PC-3 (cell line): Measurements from ENCODE around the gene HDAC4. TPM values are rescaled to one million over a fixed set of nuclear protein-coding genes. Genes with fewer than 3 reads are reported as not detected.

ENCODE experiments used
- ATAC-seq: fragments of 200-7000 bp; cut with Tn5 transposase; 2 replicates; pipeline ENCODE4 v1.9.1; 2020; ENCODE audit warnings: mild to moderate bottlenecking, moderate library complexity
- BruUV-seq: library from RNA; stranded (reverse); fragments of 400-500 nt; replicated peaks from 2 replicates; lab custom pipeline; 2021; lab: Mats Ljungman, UMichigan
- CTCF ChIA-PET: fragments of 300-600 bp; sonication (Branson Sonifier 250); formaldehyde crosslinking; loops from one replicate; lab custom pipeline; 2022; ENCODE audit warnings: antibody characterized with exemption; lab: Charles Lee
- POLR2A ChIA-PET: fragments of 300-600 bp; sonication (Branson Sonifier 250); formaldehyde crosslinking; loops from one replicate; lab custom pipeline; 2022; ENCODE audit warnings: antibody characterized with exemption; ENCODE audit not compliant: unreplicated experiment; lab: Charles Lee
- DNase-seq: peaks from one replicate; pipeline ENCODE4 v3.0.0-alpha.2; 2015
- H2AFZ ChIP-seq: fragments of 300-600 bp; sonication (generic); 2 replicates; pipeline ENCODE4 v1.6.0; 2016; ENCODE audit warnings: antibody characterized with exemption, low read length
- H3F3A ChIP-seq: fragments of 300-600 bp; sonication (generic); one replicate; pipeline ENCODE4 v1.6.0; 2017; ENCODE audit warnings: antibody characterized with exemption, low read length, control low read depth, mild to moderate bottlenecking; ENCODE audit not compliant: unreplicated experiment
- H3K27ac ChIP-seq: fragments of 300-600 bp; sonication (generic); 2 replicates; pipeline ENCODE4 v1.5.1; 2016; ENCODE audit warnings: mild to moderate bottlenecking, low read length
- H3K27me3 ChIP-seq: fragments of 300-600 bp; sonication (generic); 2 replicates; pipeline ENCODE4 v1.6.1; 2016; ENCODE audit warnings: low read length, mixed read lengths
- H3K36me3 ChIP-seq: fragments of 300-600 bp; sonication (generic); 2 replicates; pipeline ENCODE4 v1.6.1; 2016; ENCODE audit warnings: low read depth, mixed run types, low read length, mixed read lengths
- H3K4me1 ChIP-seq: fragments of 300-600 bp; sonication (generic); 2 replicates; pipeline ENCODE4 v1.5.1; 2016; ENCODE audit warnings: low read length; ENCODE audit not compliant: insufficient read depth
- H3K4me2 ChIP-seq: fragments of 300-600 bp; sonication (generic); 2 replicates; pipeline ENCODE4 v1.6.0; 2016; ENCODE audit warnings: low read length
- H3K4me3 ChIP-seq: fragments of 300-600 bp; sonication (generic); 2 replicates; pipeline ENCODE4 v1.5.1; 2016; ENCODE audit warnings: mild to moderate bottlenecking, low read length, mixed read lengths
- H3K79me2 ChIP-seq: fragments of 300-600 bp; sonication (generic); 2 replicates; pipeline ENCODE4 v1.6.1; 2017; ENCODE audit warnings: low read length, mixed read lengths
- H3K9ac ChIP-seq: fragments of 300-600 bp; sonication (generic); 2 replicates; pipeline ENCODE4 v1.6.0; 2016; ENCODE audit warnings: mild to moderate bottlenecking, low read length
- H3K9me2 ChIP-seq: fragments of 300-600 bp; sonication (generic); replicated peaks from 2 replicates; pipeline ENCODE4 v1.6.1; 2016; ENCODE audit warnings: mixed run types, low read length, mixed read lengths
- H3K9me3 ChIP-seq: fragments of 300-600 bp; sonication (generic); 2 replicates; pipeline ENCODE4 v1.6.1; 2016; ENCODE audit warnings: low read length, mixed read lengths
- H4K20me1 ChIP-seq: fragments of 300-600 bp; sonication (generic); 2 replicates; pipeline ENCODE4 v1.6.1; 2016; ENCODE audit warnings: low read length, mixed read lengths
- EZH2 ChIP-seq: fragments of 300-600 bp; sonication (generic); IDR thresholded peaks from one replicate; pipeline ENCODE4 v1.6.1; 2017; ENCODE audit warnings: antibody characterized with exemption, mild to moderate bottlenecking, low read length; ENCODE audit not compliant: unreplicated experiment
- EZH2phosphoT487 ChIP-seq: fragments of 300-600 bp; sonication (generic); IDR thresholded peaks from 2 replicates; pipeline ENCODE4 v1.6.1; 2018; ENCODE audit warnings: mild to moderate bottlenecking, antibody characterized with exemption, low read length, borderline replicate concordance
- intact Hi-C: fragments of 100-400 bp; cut with micrococcal nuclease; formaldehyde crosslinking; loops from 2 replicates; pipeline ENCODE4 v1.9.0; 2023
- total RNA-seq: library from RNA; depleted of rRNA; stranded (reverse); fragments of >200 nt; gene quantifications from 2 replicates; pipeline ENCODE4 v1.2.3, GENCODE V29; 2014
- TF ChIP-seq, protein P1 (sequence below): fragments of 300-600 bp; sonication (generic); conservative IDR thresholded peaks from 2 replicates; pipeline ENCODE4 v1.5.1; 2017; ENCODE audit warnings: antibody characterized with exemption, low read depth, mild to moderate bottlenecking, low read length

HDAC4 gene
- total RNA-seq, 1 experiment from 2014 or later = 8.5 TPM

DNA sequence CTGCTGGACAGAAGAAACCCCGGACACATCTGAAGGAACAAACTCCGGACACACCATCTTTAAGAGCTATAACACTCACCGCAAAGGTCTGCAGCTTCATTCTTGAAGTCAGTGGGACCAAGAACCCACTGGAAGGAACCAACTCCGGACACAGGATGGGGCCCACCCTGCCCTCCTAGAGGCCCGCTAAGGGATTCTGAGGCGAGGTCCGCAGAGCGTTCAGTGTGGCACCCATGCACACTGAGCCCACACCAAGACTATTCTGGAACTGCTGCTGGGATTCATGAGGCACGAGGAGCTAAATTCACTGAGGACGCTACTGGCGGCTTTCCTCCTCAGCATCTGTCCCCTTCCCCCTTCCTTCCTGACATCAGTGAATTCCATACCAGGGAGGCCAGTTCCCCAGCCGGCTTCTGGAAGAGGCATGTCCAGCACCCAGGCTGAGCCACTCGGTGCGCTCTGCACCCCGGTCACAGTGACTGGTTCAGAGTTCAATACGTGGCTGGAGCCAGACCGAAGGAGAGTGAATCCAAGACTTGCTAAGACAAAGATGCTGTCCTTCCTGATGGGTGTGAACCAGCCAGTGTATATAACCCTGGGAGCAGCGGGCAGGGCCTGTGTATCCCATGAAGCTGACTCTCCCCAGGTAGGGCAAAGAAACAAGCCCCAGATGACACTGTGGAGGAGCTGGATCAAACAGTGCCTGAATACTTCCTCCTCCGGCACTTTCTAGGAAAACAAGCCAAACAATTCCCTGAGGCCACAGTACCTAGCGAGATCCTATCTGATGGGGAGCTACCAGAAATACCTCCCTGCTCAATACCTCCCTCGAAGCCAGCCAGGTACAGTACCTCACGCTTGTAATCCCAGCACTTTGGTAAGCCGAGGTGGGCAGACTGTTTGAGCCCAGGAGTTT lies 11.1 kb downstream of the HDAC4 start:
- H3K36me3 ChIP-seq = no peaks in the 10 kb centered on the region
- H3K4me3 ChIP-seq = no peak overlapping the region
- DNase-seq (no peak), ATAC-seq (no peak)
- no peak overlapping the region for H3K27ac ChIP-seq
- no peak for TF ChIP-seq EZH2
- no peak for TF ChIP-seq EZH2phosphoT487
- TF ChIP-seq, protein P1, sequence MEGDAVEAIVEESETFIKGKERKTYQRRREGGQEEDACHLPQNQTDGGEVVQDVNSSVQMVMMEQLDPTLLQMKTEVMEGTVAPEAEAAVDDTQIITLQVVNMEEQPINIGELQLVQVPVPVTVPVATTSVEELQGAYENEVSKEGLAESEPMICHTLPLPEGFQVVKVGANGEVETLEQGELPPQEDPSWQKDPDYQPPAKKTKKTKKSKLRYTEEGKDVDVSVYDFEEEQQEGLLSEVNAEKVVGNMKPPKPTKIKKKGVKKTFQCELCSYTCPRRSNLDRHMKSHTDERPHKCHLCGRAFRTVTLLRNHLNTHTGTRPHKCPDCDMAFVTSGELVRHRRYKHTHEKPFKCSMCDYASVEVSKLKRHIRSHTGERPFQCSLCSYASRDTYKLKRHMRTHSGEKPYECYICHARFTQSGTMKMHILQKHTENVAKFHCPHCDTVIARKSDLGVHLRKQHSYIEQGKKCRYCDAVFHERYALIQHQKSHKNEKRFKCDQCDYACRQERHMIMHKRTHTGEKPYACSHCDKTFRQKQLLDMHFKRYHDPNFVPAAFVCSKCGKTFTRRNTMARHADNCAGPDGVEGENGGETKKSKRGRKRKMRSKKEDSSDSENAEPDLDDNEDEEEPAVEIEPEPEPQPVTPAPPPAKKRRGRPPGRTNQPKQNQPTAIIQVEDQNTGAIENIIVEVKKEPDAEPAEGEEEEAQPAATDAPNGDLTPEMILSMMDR = no peak
- no peak overlapping the region for H2AFZ ChIP-seq
- H3K27me3 ChIP-seq = no peaks in the 10 kb centered on the region
- no peaks in the 10 kb centered on the region for H3F3A ChIP-seq
- no peaks in the 10 kb centered on the region for H3K9me2 ChIP-seq
- H3K9me3 ChIP-seq = no peaks in the 10 kb centered on the region
- H3K9ac ChIP-seq = no peak overlapping the region
- H3K4me2 ChIP-seq = no peak overlapping the region
- BruUV-seq = no TSS peak
- ChIA-PET POLR2A (no interaction called here), CTCF (no interaction called here)
- H3K4me1 ChIP-seq = no peaks in the 10 kb centered on the region
- no peaks in the 10 kb centered on the region for H4K20me1 ChIP-seq
- intact Hi-C loops = no loop called here
- H3K79me2 ChIP-seq = peaks cover 41% of the 10 kb centered on the region

DNA sequence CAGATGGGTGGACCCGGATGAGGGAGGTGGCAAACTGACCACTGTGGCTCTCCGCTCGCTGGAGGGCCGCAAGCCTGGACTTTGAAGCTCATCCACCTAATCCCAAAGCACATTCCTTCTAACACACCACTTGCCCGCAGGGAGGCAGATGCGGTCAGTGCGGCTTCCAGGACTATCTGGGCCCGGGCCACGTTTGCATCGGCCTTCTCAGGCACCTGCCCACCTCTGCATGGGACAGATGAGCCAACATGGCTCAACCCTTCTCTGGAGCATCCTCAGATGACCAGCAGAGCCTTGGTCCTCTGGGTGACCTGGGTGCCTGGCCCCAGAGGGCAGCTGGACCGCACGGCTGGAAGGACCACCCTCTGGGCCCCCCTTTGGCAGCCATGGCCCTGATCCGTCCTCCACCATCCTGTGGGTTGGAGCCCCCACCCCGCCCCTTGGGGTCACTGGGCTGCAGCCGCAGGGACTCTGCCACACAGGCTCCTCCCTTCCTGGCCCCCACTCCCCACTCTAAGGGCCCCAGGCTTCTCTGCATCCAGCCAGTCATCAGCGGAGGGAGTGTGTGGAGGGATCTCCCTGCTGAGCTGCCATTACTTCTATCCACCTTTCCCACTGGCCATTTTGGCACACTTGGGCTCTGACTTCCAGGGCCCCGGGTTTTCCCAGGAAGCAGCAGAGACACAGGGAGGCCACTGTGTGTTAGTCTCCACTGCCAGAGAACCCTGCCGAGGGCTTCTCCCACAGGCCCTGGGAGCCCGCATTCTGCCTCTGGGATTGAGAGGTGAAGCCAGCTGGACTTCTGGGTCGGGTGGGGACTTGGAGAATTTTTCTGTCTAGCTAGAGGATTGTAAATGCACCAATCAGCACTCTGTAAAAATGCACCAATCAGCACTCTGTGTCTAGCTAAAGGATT lies 12.3 kb downstream of the HDAC4 start:
- no TSS peak for BruUV-seq
- CTCF ChIA-PET = no interaction called here
- TF ChIP-seq EZH2 = no peak
- TF ChIP-seq EZH2phosphoT487 = no peak
- TF ChIP-seq, protein P1 = no peak

More for the DNA sequence above, 12.3 kb downstream of the HDAC4 start:
- no peaks in the 10 kb centered on the region for H3F3A ChIP-seq
- intact Hi-C loops = no loop called here
- ATAC-seq = no peak
- no peak overlapping the region for H3K4me3 ChIP-seq
- H4K20me1 ChIP-seq = no peaks in the 10 kb centered on the region
- H2AFZ ChIP-seq = no peak overlapping the region
- no peak overlapping the region for H3K9ac ChIP-seq
- H3K4me2 ChIP-seq = no peak overlapping the region
- DNase-seq = no peak
- peaks cover 34% of the 10 kb centered on the region for H3K79me2 ChIP-seq
- H3K27ac ChIP-seq = no peak overlapping the region
- H3K9me2 ChIP-seq = no peaks in the 10 kb centered on the region
- no peaks in the 10 kb centered on the region for H3K36me3 ChIP-seq
- H3K27me3 ChIP-seq = no peaks in the 10 kb centered on the region
- H3K9me3 ChIP-seq = no peaks in the 10 kb centered on the region
- POLR2A ChIA-PET = no interaction called here
- no peaks in the 10 kb centered on the region for H3K4me1 ChIP-seq
